NCI-H510A treated with DMSO at 0.1 percent for 48 hours (cell line): ENCODE results near the gene ZC3H12D.

Source experiments
- DNase-seq: peaks from one replicate; lab custom pipeline; 2025; lab: John Stamatoyannopoulos, UW

The ZC3H12D gene

GRCh38 chr6:149414009-149414408, 70.8 kb downstream of the ZC3H12D start:
- DNase-seq: no peak

DNA sequence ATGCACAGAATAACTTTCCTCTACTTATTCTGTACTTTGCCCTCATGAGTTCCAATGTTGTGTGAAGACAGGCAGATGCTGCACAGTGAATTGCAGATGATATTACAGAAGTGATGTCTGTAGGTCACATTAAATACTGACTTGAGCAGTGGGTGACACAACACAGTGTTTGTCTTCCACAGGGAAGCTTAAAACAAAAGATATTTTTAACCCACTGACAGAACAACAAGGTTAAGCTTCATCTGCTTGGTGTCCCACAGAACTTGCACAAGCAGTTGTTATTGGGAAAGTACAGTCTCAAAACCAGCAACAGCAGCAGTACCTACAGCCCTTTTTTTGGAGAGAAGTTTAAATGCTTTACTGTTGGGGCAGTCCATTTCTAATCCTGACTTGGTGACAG, 74.3 kb downstream of the ZC3H12D start:
- DNase-seq: no peak

DNA sequence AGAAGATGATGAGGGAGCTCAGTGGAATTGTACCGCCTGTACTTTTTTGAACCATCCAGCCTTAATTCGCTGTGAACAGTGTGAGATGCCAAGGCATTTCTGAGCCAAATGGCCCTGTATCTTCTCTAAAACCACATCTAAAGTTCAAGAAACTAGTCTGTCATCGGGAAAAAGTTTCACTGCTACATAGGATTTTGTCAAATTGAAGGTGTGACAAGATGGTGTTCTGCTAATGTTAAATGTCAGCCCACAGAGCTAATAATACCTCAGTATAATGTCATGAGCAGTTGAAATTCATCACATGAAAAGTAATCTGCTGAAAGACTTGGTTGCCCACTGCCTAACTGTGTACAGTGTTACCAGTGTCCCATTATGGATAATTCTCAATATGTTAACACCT, 75.2 kb downstream of the ZC3H12D start:
- no peak for DNase-seq

DNA sequence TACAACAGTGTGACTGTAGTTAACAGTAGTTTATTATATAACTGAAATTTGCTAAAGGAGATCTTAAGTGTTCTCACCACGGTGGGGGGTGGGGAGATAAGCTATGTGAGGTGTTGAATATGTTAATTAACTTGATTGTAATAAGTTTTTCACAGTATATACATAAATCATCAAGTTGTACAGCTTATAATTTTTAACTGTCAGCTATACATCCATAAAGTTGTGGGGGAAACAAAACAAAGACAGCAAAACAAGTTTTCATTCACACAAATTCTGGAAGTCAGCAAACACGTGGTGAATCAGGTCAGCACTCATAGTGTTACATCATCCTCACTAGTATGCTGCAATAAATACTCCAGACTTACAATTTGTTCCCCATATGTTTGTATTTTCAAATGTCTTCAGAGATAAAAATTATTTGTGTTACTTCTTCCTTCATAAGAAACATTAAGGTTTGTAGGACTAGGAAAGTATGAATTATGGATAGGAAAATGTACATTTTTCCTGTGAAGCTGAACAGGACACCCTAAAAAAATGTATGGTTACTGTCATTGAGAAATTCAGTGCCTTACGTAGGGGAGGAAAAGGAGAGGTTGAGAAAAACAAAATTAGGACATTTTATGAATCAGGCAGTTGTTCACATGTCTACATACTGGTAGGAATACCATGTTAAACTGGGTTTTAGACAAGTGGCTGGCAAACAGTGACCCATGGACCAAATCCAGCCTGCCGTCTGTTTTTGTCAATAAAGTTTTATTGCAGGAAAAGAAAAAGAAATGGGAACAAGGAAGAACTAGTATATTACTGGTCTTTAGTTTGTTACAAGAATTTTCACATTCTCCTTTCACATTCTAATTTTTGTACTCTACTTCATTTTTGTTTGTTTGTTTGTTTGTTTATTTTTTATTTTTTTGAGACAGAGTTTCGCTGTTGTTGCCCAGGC, 78.7 kb downstream of the ZC3H12D start:
- no peak for DNase-seq

- no peak for DNase-seq
Observed at GRCh38 chr6:149403534-149403933, 81.3 kb downstream of the ZC3H12D start.

DNA sequence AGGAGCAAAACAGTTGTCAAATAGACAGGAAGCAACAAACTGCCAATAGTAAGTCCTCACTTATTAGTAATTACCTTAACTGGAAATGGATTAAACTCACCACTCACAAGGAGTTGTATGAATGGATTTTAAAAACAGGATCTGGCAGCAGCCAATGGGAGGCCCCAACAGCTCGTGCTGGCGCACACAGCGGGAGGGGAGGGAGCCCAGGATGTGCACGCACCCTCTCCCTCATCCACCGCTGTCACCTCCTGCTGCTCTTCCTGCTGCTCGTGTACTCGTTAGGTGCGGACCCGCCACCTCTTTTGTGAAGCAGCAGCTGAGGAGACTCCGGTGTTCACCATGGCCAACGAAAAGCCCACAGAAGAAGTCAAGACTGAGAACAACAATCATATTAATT, 84.8 kb downstream of the ZC3H12D start, which contains the start of gene SUMO4:
Gene SUMO4, plus strand, starts transcription at position 213 of the 400 bp plus-strand sequence. Its CDS starts 130 bp downstream, at position 343.
- no peak for DNase-seq

DNA sequence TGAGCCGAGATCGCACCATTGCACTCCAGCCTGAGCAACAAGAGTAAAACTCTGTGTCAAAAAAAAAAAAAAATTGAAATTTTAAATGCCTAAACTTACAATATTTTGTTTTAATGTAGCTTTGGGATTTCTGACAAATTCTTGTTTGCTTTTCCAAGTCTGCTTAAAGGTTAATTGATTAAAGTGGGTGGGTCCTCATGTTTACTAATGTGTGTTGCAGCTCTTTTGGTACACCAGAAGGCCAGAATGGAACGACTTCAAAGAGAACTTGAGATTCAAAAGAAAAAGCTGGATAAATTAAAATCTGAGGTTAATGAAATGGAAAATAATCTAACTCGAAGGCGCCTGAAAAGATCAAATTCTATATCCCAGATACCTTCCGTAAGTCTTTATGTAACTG, 87.4 kb downstream of the ZC3H12D start:
- DNase-seq: no peak
